ENCODE results near the gene EXOG.

EXOG gene

GRCh38 chr3:38487323-38487722, 8.8 kb upstream of the EXOG start:
- no peak overlapping the region for H3K4me3 ChIP-seq (ENCODE audit: low read depth, low read length)
- no peak for DNase-seq (ENCODE audit: low read depth)
- no peak for TF ChIP-seq MYC (IDR thresholded peaks at IDR 0.05; ENCODE audit: low read depth, low read length)
- no peak for TF ChIP-seq MAX (IDR thresholded peaks at IDR 0.05; ENCODE audit: low read depth, low read length)
- no peak for TF ChIP-seq POLR2A (IDR thresholded peaks at IDR 0.05; ENCODE audit: extremely low read depth, insufficient read length)
- TF ChIP-seq CTCF (IDR thresholded peaks at IDR 0.05; ENCODE audit: low read depth, low read length): no peak

GRCh38 chr3:38488949-38489348, 7.2 kb upstream of the EXOG start:
- DNase-seq (ENCODE audit: low read depth): no peak
- TF ChIP-seq MAX (IDR thresholded peaks at IDR 0.05; ENCODE audit: low read depth, low read length): no peak
- TF ChIP-seq POLR2A (IDR thresholded peaks at IDR 0.05; ENCODE audit: extremely low read depth, insufficient read length): no peak
- TF ChIP-seq CTCF (IDR thresholded peaks at IDR 0.05; ENCODE audit: low read depth, low read length): no peak
- no peak for TF ChIP-seq MYC (IDR thresholded peaks at IDR 0.05; ENCODE audit: low read depth, low read length)
- no peak overlapping the region for H3K4me3 ChIP-seq (ENCODE audit: low read depth, low read length)

- no peak for TF ChIP-seq POLR2A (IDR thresholded peaks at IDR 0.05; ENCODE audit: extremely low read depth, insufficient read length)
- TF ChIP-seq MYC (IDR thresholded peaks at IDR 0.05; ENCODE audit: low read depth, low read length): no peak
- TF ChIP-seq CTCF (IDR thresholded peaks at IDR 0.05; ENCODE audit: low read depth, low read length): no peak
- TF ChIP-seq MAX (IDR thresholded peaks at IDR 0.05; ENCODE audit: low read depth, low read length): no peak
- DNase-seq (ENCODE audit: low read depth): no peak
Observed at GRCh38 chr3:38489766-38490165, 6.4 kb upstream of the EXOG start.

GRCh38 chr3:38490281-38491030, 5.7 kb upstream of the EXOG start:
- no peak for DNase-seq (ENCODE audit: low read depth)
- TF ChIP-seq MAX (IDR thresholded peaks at IDR 0.05; ENCODE audit: low read depth, low read length) (no peak), CTCF (IDR thresholded peaks at IDR 0.05; ENCODE audit: low read depth, low read length) (no peak), POLR2A (IDR thresholded peaks at IDR 0.05; ENCODE audit: extremely low read depth, insufficient read length) (no peak), MYC (IDR thresholded peaks at IDR 0.05; ENCODE audit: low read depth, low read length) (no peak)
- H3K4me3 ChIP-seq (ENCODE audit: low read depth, low read length): no peak overlapping the region

More at GRCh38 chr3:38489766-38490165, 6.4 kb upstream of the EXOG start:
- no peak overlapping the region for H3K4me3 ChIP-seq (ENCODE audit: low read depth, low read length)

GRCh38 chr3:38491215-38491614, 4.9 kb upstream of the EXOG start:
- H3K4me3 ChIP-seq (ENCODE audit: low read depth, low read length): no peak overlapping the region
- DNase-seq (ENCODE audit: low read depth): no peak
- TF ChIP-seq MYC (IDR thresholded peaks at IDR 0.05; ENCODE audit: low read depth, low read length): no peak
- TF ChIP-seq POLR2A (IDR thresholded peaks at IDR 0.05; ENCODE audit: extremely low read depth, insufficient read length): no peak
- no peak for TF ChIP-seq CTCF (IDR thresholded peaks at IDR 0.05; ENCODE audit: low read depth, low read length)
- no peak for TF ChIP-seq MAX (IDR thresholded peaks at IDR 0.05; ENCODE audit: low read depth, low read length)
